C4-2B (cell line): ENCODE results near the gene SPATA6.

ENCODE experiments used
- ZFX ChIP-seq: fragments of 450-650 bp; IDR thresholded peaks from 2 replicates; pipeline ENCODE4 v1.6.1; 2017
- TF ChIP-seq, protein P1 (sequence below): fragments of 450-650 bp; conservative IDR thresholded peaks from 2 replicates; pipeline ENCODE4 v1.5.1; 2017; ENCODE audit warnings: mild to moderate bottlenecking

GRCh38 chr1:48396208-48396607, 75.8 kb downstream of the SPATA6 start:
- TF ChIP-seq, protein P1, sequence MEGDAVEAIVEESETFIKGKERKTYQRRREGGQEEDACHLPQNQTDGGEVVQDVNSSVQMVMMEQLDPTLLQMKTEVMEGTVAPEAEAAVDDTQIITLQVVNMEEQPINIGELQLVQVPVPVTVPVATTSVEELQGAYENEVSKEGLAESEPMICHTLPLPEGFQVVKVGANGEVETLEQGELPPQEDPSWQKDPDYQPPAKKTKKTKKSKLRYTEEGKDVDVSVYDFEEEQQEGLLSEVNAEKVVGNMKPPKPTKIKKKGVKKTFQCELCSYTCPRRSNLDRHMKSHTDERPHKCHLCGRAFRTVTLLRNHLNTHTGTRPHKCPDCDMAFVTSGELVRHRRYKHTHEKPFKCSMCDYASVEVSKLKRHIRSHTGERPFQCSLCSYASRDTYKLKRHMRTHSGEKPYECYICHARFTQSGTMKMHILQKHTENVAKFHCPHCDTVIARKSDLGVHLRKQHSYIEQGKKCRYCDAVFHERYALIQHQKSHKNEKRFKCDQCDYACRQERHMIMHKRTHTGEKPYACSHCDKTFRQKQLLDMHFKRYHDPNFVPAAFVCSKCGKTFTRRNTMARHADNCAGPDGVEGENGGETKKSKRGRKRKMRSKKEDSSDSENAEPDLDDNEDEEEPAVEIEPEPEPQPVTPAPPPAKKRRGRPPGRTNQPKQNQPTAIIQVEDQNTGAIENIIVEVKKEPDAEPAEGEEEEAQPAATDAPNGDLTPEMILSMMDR: no peak
- TF ChIP-seq ZFX: no peak
